HFFc6 (cell line): Measurements from ENCODE around the gene BAZ2B. TPM values are rescaled to one million over a fixed set of nuclear protein-coding genes. Genes with fewer than 3 reads are reported as not detected.
A peak's percentile ranks its signal among the peaks of the same experiment; 100 is the strongest.

ENCODE experiments used
- DNase-seq: peaks from one replicate; pipeline ENCODE4 v3.0.0-alpha.2; 2018
- H3K27ac Mint-ChIP-seq: 2 replicates; pipeline ENCODE4 v1.8.0; 2020; ENCODE audit warnings: mild to moderate bottlenecking, mixed read lengths
- H3K27me3 Mint-ChIP-seq: 2 replicates; pipeline ENCODE4 v1.8.0; 2021; ENCODE audit warnings: mild to moderate bottlenecking, moderate library complexity, mixed read lengths; ENCODE audit not compliant: insufficient read depth
- H3K36me3 Mint-ChIP-seq: 2 replicates; pipeline ENCODE4 v1.8.0; 2021; ENCODE audit warnings: low read depth, mixed read lengths
- H3K4me1 Mint-ChIP-seq: 2 replicates; pipeline ENCODE4 v1.8.0; 2020; ENCODE audit warnings: low read depth, mixed read lengths
- H3K4me3 Mint-ChIP-seq: 2 replicates; pipeline ENCODE4 v1.8.0; 2020; ENCODE audit warnings: mild to moderate bottlenecking, moderate library complexity, mixed read lengths
- H3K9me3 Mint-ChIP-seq: 2 replicates; pipeline ENCODE4 v1.8.0; 2020; ENCODE audit warnings: mild to moderate bottlenecking, mixed read lengths
- total RNA-seq, 6 experiments: library from RNA; stranded (reverse); fragmentation: NEBNext Ultra II Directional; extraction: Animal tissue kit (Norgen Biotek cat#: 25700); gene quantifications; 2 replicates in 1 of 6; 3 replicates in 5 of 6; pipeline ENCODE4 v1.2.3, GENCODE V29; 2021
- TF ChIP-seq, protein P1 (sequence below): fragments of 200-600 bp; sonication (generic); IDR thresholded peaks from 2 replicates; pipeline ENCODE4 v1.5.0; 2021; ENCODE audit warnings: antibody characterized with exemption, mild to moderate bottlenecking

The BAZ2B gene
- total RNA-seq, 6 experiments from 2014 or later, result 18.6 to 23.7 (median 19.2) TPM

- H3K27ac Mint-ChIP-seq, result no peak overlapping the region
- TF ChIP-seq, protein P1, sequence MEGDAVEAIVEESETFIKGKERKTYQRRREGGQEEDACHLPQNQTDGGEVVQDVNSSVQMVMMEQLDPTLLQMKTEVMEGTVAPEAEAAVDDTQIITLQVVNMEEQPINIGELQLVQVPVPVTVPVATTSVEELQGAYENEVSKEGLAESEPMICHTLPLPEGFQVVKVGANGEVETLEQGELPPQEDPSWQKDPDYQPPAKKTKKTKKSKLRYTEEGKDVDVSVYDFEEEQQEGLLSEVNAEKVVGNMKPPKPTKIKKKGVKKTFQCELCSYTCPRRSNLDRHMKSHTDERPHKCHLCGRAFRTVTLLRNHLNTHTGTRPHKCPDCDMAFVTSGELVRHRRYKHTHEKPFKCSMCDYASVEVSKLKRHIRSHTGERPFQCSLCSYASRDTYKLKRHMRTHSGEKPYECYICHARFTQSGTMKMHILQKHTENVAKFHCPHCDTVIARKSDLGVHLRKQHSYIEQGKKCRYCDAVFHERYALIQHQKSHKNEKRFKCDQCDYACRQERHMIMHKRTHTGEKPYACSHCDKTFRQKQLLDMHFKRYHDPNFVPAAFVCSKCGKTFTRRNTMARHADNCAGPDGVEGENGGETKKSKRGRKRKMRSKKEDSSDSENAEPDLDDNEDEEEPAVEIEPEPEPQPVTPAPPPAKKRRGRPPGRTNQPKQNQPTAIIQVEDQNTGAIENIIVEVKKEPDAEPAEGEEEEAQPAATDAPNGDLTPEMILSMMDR, result no peak
These were observed 157.1 kb downstream of the BAZ2B start for GRCh38 chr2:159459279-159459678.

GRCh38 chr2:159457589-159457988 is 158.8 kb downstream of the BAZ2B start:
- Mint-ChIP-seq H3K4me1 (peaks cover 28% of the 10 kb centered on the region), H3K9me3 (no peaks in the 10 kb centered on the region), H3K4me3 (no peak overlapping the region), H3K36me3 (no peaks in the 10 kb centered on the region; the same call in 1 of the 2 replicates), H3K27ac (peak overlapping the region; percentile 2), H3K27me3 (no peaks in the 10 kb centered on the region)
- TF ChIP-seq, protein P1, result no peak
- no peak for DNase-seq

More at GRCh38 chr2:159459279-159459678, 157.1 kb downstream of the BAZ2B start:
- no peak overlapping the region for H3K4me3 Mint-ChIP-seq
- DNase-seq, result no peak
- H3K36me3 Mint-ChIP-seq, result peaks cover 6% of the 10 kb centered on the region
- H3K27me3 Mint-ChIP-seq, result no peaks in the 10 kb centered on the region
- H3K4me1 Mint-ChIP-seq, result peaks cover 28% of the 10 kb centered on the region
- H3K9me3 Mint-ChIP-seq, result no peaks in the 10 kb centered on the region

DNA sequence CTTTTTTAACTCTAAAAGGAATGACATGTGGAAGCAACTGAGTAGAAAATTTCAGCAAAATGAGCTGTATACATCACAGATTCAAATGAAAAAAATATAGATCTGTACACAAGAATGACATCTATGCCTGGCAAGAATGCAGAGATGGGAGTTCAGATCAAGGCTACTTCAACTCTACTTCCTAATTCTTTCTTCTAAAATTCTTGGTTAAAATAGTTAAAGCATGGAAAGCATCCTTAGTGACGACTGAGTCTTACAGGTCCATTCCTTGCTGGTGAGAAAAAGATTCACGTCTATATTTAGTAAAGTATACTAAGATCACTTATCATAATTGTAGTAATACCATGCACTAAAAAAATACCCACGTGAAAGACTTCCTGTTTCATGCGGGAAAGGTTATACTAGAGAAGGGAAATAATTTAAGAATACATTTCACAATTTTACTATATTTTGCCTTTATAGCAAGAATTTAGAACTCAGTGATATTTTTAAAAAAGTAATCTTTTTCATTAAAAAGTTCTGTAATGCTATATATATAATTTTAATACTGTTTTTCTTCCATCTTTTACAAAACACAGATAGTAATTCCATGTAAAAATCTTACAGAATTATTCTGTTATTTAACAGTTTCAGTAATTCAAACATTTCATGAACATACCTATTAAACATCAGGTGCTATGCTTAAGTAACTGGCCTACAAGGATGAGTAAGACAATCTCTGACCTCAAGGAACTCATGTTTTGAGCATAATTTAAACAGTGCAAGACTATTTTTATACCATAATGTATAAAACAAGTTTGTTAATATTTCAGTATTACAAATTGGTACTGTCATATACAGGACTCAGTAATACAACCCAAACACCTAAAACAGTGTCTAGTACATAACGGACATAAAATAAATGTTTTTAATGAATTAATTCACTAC is 159.6 kb downstream of the BAZ2B start:
- no peaks in the 10 kb centered on the region for H3K9me3 Mint-ChIP-seq
- H3K27me3 Mint-ChIP-seq, result no peaks in the 10 kb centered on the region
- peaks cover 23% of the 10 kb centered on the region for H3K4me1 Mint-ChIP-seq
- peak; percentile 12 for DNase-seq
- TF ChIP-seq, protein P1, result no peak
- no peaks in the 10 kb centered on the region for H3K36me3 Mint-ChIP-seq
- no peak overlapping the region for H3K27ac Mint-ChIP-seq
- no peak overlapping the region for H3K4me3 Mint-ChIP-seq

- H3K27ac Mint-ChIP-seq, result no peak overlapping the region
- DNase-seq, result no peak
- no peaks in the 10 kb centered on the region for H3K9me3 Mint-ChIP-seq
- no peaks in the 10 kb centered on the region for H3K36me3 Mint-ChIP-seq
- H3K4me3 Mint-ChIP-seq, result no peak overlapping the region
- H3K4me1 Mint-ChIP-seq, result peaks cover 23% of the 10 kb centered on the region
- TF ChIP-seq, protein P1, result no peak
- H3K27me3 Mint-ChIP-seq, result no peaks in the 10 kb centered on the region
These were observed 160.9 kb downstream of the BAZ2B start for GRCh38 chr2:159455330-159455918.

- Mint-ChIP-seq H3K9me3 (no peaks in the 10 kb centered on the region), H3K27ac (no peak overlapping the region), H3K4me3 (no peak overlapping the region), H3K4me1 (peaks cover 23% of the 10 kb centered on the region), H3K27me3 (no peaks in the 10 kb centered on the region), H3K36me3 (no peaks in the 10 kb centered on the region)
- no peak for DNase-seq
- TF ChIP-seq, protein P1, result no peak
These were observed 162.2 kb downstream of the BAZ2B start for GRCh38 chr2:159454185-159454584.
